HG03196 (cell line): ENCODE results near the gene CACNA1C.

ENCODE experiments used
- ATAC-seq: cut with Tn5 transposase; IDR thresholded peaks from one replicate; pipeline ENCODE4 v1.9.1; 2021; ENCODE audit not compliant: unreplicated experiment

The CACNA1C gene

DNA sequence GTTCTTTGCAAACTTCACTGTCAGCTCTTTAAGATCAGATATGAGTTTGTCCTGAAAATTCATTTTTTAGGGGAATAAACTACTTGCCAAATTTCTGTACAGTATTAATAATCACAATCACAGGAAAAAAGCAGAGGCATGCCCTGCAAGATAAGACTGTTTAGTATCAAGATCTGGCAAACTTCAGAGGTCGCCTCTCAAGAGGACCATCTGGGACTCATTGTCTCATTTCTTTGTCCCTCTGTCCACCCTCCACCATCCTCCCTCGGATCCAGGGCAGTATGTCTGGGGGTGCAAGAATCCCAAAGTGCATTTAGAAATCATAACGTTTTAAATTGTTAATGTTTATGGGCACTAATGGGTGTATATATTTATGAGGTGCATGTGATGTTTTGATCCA lies 509.6 kb downstream of the CACNA1C start:
- no peak for ATAC-seq

GRCh38 chr12:2563709-2564108 lies 510.9 kb downstream of the CACNA1C start:
- ATAC-seq = no peak

DNA sequence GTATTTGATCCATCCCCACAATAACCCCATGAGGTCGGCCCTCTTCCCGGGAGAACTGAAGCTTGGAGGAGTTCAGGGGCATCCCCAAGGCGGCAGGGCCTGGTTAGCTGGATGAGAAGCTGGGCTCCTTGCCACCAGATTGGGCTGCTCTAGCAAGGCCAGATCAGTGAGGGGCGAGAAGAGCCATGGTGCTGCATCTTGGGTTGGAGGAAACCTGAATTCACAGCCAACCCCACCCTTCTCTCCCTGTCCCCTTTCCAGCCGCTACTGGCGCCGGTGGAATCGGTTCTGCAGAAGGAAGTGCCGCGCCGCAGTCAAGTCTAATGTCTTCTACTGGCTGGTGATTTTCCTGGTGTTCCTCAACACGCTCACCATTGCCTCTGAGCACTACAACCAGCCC lies 513.4 kb downstream of the CACNA1C start:
- ATAC-seq = no peak

DNA sequence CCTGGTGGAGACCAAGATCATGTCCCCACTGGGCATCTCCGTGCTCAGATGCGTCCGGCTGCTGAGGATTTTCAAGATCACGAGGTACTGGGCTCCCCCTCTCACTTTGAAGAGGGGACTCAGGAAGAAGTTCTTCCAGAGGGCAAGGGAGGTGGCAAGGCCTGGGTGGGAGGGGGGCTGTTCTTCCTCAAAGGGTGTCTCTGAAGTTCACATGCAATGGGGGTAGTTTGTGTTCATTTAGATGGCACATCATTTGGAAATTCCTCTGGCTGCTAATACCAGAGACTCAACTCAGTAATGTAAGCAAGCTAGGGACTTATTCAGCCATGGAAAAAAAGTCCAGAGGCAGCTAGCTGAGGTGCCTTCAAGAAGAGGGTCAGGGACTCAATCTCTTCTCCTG lies 514.9 kb downstream of the CACNA1C start:
- no peak for ATAC-seq

DNA sequence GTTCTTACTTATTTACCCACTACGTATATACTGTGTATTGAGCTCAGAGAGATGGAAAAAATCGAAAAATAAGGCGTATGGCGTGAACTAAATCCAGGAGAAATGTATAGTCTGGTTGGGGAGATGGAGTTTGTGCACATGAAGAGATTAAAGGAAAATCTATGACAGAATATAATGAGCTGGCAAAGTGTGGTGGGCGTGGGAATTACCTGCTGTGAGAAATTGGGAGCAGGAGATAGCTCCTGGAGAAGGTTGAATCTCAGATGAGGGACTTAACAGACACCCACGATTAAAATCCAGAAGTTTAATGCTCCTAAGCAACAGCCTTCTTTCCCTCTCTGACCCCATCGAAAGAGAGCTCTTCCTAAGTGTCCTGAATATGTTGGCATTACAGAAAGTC lies 517.8 kb downstream of the CACNA1C start:
- no peak for ATAC-seq

DNA sequence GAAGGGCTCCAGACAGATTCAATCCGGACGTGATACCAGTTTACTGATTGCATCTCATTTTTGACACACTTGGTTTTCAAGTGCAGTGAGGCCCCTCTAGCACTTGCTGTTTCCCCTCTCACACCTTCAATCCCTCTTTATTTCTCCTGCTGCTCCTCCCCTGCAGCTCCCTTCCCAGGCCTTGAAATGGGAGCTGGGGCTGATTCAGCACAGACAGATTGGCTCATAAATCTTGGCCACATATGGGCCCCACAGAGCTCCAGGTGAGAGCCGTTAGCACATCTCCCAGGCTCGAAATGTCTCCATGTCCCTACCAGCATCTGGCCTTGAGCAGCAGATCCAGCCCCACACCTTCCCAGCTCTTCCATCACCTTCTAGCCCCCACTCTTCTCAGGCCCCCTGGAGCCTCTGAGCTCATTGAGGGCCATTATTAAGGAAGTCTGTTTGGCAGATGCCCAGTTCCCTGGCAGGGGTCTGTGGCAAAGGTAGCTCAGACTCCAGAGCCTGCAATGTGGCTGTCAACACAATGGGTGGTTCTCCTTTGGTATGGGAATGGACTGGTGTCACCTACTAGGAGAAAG lies 521.7 kb downstream of the CACNA1C start:
- no peak for ATAC-seq

- no peak for ATAC-seq
Measured at GRCh38 chr12:2575245-2575644, 522.5 kb downstream of the CACNA1C start.

DNA sequence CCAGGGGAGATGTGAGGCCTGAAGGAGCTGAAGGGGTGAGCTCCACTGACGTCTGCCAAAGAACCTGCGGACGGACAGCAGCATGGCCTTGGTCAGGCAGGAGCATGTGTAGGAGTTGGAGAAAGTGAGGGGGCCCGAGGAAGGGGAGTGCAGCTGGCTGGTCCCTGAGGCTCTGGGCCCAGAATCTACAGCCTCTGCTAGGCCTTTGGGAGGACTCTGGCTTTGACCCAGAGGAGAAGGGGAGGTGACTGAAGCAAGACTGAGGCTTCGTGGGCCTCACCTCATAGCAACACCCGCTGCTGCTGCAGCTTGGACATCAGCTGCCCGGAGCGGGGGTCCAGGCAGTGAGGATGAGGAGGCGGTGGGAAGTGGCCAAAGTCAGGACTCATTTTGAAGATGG lies 525.4 kb downstream of the CACNA1C start:
- no peak for ATAC-seq

DNA sequence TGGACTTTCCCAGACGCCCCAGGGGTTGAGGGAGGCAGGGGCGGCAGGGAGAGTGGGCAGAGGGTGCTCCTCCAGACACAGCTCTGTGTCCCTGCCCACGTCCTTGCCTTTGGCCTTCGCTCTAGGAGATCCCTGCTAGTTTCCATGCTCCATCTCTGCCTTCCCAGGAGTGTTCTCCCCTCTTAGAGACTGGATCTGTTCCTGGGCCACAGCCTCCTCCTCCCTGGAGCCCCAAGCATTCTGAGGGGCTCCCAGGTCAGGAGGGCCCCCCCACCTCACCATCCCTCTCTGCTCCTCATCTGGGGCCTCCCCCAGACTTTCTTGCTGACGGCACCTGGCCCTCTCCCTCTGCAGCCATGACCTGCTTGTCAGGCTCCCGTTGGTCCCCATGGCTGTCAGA lies 526.0 kb downstream of the CACNA1C start:
- ATAC-seq = no peak

DNA sequence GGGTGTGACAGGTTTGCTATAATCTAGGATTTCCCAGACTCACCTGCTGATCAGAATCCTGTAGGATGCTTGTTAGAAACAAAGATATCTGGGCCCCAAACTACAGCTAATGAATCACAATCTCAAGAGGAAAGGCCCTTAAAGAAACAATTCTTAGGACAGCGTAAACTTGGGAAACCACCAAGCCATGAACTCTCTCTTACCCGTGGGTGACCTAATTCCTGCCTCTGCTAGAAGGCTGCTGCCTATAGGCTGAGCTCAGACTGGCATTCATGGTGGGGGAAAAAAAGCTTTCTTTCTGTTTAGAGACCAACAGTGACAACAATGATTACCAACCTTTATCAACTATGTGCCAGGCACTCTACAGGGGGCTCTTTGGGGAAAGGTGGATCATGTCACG lies 528.0 kb downstream of the CACNA1C start:
- no peak for ATAC-seq

GRCh38 chr12:2581293-2582045 lies 528.7 kb downstream of the CACNA1C start:
- no peak for ATAC-seq

- no peak for ATAC-seq
Measured at GRCh38 chr12:2582631-2583030, 529.8 kb downstream of the CACNA1C start.

DNA sequence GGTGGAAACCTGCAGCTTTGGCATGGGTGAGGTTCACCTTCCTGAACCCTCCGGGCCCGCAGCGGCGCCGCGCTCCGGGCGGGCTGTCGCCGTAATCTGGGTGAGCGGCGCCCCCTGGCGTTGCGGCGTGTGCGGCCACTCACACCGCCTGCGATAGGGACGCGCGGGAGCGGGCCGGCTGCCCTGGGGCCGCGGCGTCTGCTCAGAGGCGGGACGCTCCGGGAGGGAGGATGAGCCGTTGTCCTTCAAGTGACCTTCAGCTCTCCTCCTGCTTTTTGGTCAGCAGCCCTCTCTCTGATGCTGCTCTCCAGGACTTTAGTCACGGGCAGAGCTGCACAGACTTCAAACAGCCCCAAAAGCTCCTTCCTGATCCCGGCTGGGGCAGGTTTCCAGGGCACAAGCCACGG lies 530.3 kb downstream of the CACNA1C start:
- no peak for ATAC-seq

- ATAC-seq = no peak
Measured at GRCh38 chr12:2583642-2584401, 531.0 kb downstream of the CACNA1C start.

DNA sequence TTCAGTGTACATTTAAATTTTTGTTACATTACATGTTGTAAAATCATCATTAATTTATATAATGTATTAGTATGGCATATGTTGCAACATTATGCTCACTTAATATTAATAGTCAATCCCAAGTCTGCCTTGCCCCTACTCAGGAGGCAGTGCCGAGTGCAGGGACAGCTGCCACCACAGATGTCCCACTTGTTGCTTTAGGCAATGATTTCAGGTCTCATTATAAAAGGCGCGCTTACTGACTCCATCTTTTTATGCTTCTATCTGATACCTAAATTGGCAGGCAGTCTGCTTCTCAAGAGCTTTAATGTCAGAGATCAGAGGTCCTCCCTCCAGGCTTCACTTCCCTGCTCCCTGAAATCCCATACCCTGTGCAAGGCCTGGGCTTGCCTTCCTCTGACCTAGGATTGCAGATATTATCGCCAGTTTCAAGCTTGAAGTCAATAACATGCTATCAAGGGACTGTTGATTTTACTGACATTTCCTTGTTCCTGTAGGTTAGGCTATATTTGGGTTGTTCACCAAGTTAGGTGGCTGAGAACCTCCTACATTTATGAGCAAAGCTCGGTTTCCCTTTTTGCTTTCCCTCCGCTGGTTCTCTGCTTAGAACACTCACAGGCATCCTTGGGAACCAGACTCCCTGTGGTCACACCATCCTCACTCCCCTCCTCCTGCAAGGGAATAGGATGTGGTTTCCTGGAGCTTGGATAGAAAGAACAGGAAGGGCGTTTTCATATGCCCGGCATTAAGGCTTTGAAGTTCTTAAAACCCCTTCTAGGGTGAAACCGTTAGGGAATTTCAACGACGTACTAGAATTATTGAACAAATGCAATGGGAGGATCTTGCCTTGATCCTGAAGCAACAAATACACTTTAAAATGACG lies 533.6 kb downstream of the CACNA1C start:
- no peak for ATAC-seq

- no peak for ATAC-seq
Measured at GRCh38 chr12:2588345-2588744, 535.6 kb downstream of the CACNA1C start.

GRCh38 chr12:2589381-2589780 lies 536.6 kb downstream of the CACNA1C start:
- no peak for ATAC-seq

GRCh38 chr12:2593045-2593444 lies 540.3 kb downstream of the CACNA1C start:
- no peak for ATAC-seq

DNA sequence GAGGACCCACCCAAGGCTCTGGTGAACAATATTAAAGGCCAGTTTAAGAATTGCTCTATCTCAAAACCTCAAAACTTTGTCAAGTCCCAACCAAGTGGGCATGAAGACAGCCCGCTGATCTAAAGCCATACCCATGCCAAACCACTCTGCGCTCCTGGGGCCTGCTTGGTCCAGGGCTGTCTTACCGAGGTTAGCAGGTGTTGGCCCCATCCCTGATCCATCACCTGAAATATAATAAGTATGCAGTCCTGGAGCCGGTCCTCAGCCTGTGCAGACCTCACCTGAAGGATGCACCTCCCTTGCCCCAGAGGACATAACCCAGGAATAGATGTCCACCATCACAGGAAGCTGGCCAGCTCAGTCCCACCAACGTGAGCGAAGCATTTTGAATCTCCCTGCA lies 543.7 kb downstream of the CACNA1C start:
- ATAC-seq = no peak

DNA sequence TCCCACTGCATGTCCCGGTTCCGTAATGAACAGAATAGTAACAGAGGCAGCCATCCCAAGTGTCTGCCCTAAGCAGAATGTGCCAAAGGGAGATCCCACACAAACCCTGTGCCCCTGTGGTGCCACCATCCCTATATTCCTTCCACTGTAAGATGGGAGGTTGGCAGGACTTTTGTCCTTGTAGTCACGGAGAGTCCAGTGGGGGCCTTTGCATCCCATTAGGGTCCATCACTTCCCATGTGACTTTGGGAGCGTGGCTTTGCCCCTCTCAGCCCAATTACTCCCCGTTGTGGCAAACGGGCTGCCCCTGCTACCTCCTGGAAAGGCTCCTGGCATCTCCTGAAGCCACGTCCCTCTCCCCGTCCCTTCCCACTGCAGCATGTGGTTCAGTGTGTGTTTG lies 552.5 kb downstream of the CACNA1C start:
- ATAC-seq = no peak

- ATAC-seq = no peak
Measured at GRCh38 chr12:2606186-2606910, 553.6 kb downstream of the CACNA1C start.
